ENCODE results near the gene MOCS3. TPM values are rescaled to one million over a fixed set of nuclear protein-coding genes. Genes with fewer than 3 reads are reported as not detected.

Gene MOCS3
- total RNA-seq, 1 donor, result 10.5 TPM

DNA sequence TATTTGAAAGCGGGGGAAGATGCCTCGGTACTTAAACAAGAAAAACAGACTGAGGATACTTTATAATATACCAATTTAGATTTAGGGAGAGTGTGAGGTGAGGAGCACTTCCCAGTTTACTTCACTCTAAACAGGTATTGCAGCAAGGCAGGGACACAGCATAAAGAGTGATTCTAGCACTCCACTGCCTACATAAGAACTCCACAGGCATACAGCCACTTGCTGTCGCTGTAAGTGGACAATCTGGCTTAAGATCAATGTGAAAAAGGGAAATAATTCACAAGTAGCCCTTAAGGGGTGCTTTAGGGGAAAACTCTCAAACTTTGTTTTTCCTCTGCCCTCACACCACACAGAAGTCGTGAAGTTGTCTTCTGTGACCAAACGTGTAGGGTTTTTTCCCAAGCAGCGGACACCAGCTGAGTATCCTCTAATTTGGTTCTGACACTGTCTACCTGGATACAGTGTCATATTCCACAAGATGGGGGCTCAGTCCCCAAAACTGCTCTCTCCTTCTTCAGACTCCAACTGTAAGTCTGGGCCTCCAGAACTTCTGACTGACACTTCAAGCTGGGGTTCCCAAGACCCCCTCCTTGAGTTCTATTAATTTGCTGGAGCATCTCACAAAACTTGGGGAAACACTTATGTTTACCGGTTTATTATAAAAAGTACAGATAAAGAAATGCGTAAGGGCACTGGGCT lies 36.7 kb upstream of the MOCS3 start:
- H2AFZ ChIP-seq (ENCODE audit: low read length), result no peak overlapping the region
- no peaks in the 10 kb centered on the region for H3K27me3 ChIP-seq (ENCODE audit: insufficient read depth, low read length)
- H3K4me1 ChIP-seq (ENCODE audit: insufficient read depth, low read length), result peaks cover 30% of the 10 kb centered on the region
- no peak for DNase-seq (ENCODE audit: insufficient read length, low spot score, missing footprints)
- peaks cover 21% of the 10 kb centered on the region for H3K36me3 ChIP-seq (ENCODE audit: insufficient read depth, low read length)
- no peak for TF ChIP-seq CTCF (IDR thresholded peaks at IDR 0.05; ENCODE audit: extremely low read depth, low read depth, low read length)
- H3K4me3 ChIP-seq (ENCODE audit: insufficient read depth, low read length), result no peak overlapping the region
- no peak overlapping the region for H3K4me2 ChIP-seq (ENCODE audit: insufficient read depth, low read length)
- peaks cover 89% of the 10 kb centered on the region for H4K20me1 ChIP-seq (ENCODE audit: insufficient read depth, low read length)
- H3K9me3 ChIP-seq (ENCODE audit: low read depth, low read length), result no peaks in the 10 kb centered on the region
- peak overlapping the region; percentile 46 for H3K27ac ChIP-seq (ENCODE audit: low read depth, low read length)
- H3K79me2 ChIP-seq (ENCODE audit: insufficient read depth, low read length), result peaks cover 100% of the 10 kb centered on the region

DNA sequence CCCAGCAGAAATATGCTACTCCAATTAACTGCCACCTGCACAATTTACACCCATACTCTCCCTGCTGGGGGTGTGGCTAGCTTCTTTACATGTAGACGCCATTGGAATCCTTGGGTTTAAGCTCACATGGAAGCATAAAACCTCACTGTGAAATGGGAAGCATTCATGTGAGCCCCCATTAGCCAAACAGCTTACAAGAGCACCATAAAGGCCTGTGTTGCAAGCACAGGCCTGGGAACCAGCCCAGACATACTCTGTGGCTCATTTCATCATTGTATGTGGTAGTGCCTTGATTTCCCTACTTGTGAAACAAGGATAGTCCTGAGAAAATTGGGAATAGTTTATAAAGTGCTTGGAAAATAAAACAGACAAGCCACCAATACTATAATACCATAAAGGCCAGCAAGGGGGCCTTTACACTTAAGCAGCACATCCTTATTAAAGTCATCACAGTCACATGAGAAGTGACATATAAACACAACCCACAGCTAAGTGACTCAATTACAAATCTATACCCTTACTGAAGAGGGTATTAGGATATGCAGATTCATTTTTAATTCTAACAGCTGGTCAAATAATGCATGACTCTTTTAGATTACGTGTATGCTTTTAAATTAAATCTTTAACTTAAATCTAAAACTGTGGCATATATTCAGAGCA lies 34.2 kb upstream of the MOCS3 start:
- H3K27me3 ChIP-seq (ENCODE audit: insufficient read depth, low read length), result no peaks in the 10 kb centered on the region
- no peaks in the 10 kb centered on the region for H3K9me3 ChIP-seq (ENCODE audit: low read depth, low read length)
- H3K79me2 ChIP-seq (ENCODE audit: insufficient read depth, low read length), result peaks cover 100% of the 10 kb centered on the region
- peaks cover 29% of the 10 kb centered on the region for H3K4me1 ChIP-seq (ENCODE audit: insufficient read depth, low read length)
- no peak for DNase-seq (ENCODE audit: insufficient read length, low spot score, missing footprints)
- no peak for TF ChIP-seq CTCF (IDR thresholded peaks at IDR 0.05; ENCODE audit: extremely low read depth, low read depth, low read length)
- H2AFZ ChIP-seq (ENCODE audit: low read length), result no peak overlapping the region
- H4K20me1 ChIP-seq (ENCODE audit: insufficient read depth, low read length), result peaks cover 90% of the 10 kb centered on the region
- H3K36me3 ChIP-seq (ENCODE audit: insufficient read depth, low read length), result peaks cover 40% of the 10 kb centered on the region
- no peak overlapping the region for H3K4me3 ChIP-seq (ENCODE audit: insufficient read depth, low read length)
- peak overlapping the region; percentile 21 for H3K27ac ChIP-seq (ENCODE audit: low read depth, low read length)
- no peak overlapping the region for H3K4me2 ChIP-seq (ENCODE audit: insufficient read depth, low read length)

GRCh38 chr20:50926530-50926929 lies 32.1 kb upstream of the MOCS3 start:
- peak overlapping the region; percentile 10 for H3K27ac ChIP-seq (ENCODE audit: low read depth, low read length)
- peaks cover 38% of the 10 kb centered on the region for H3K36me3 ChIP-seq (ENCODE audit: insufficient read depth, low read length)
- DNase-seq (ENCODE audit: insufficient read length, low spot score, missing footprints), result no peak
- no peak overlapping the region for H3K4me2 ChIP-seq (ENCODE audit: insufficient read depth, low read length)
- no peaks in the 10 kb centered on the region for H3K27me3 ChIP-seq (ENCODE audit: insufficient read depth, low read length)
- TF ChIP-seq CTCF (IDR thresholded peaks at IDR 0.05; ENCODE audit: extremely low read depth, low read depth, low read length), result no peak
- no peak overlapping the region for H2AFZ ChIP-seq (ENCODE audit: low read length)
- peaks cover 77% of the 10 kb centered on the region for H4K20me1 ChIP-seq (ENCODE audit: insufficient read depth, low read length)
- no peaks in the 10 kb centered on the region for H3K9me3 ChIP-seq (ENCODE audit: low read depth, low read length)
- H3K79me2 ChIP-seq (ENCODE audit: insufficient read depth, low read length), result peaks cover 95% of the 10 kb centered on the region
- peaks cover 17% of the 10 kb centered on the region for H3K4me1 ChIP-seq (ENCODE audit: insufficient read depth, low read length)
- no peak overlapping the region for H3K4me3 ChIP-seq (ENCODE audit: insufficient read depth, low read length)

DNA sequence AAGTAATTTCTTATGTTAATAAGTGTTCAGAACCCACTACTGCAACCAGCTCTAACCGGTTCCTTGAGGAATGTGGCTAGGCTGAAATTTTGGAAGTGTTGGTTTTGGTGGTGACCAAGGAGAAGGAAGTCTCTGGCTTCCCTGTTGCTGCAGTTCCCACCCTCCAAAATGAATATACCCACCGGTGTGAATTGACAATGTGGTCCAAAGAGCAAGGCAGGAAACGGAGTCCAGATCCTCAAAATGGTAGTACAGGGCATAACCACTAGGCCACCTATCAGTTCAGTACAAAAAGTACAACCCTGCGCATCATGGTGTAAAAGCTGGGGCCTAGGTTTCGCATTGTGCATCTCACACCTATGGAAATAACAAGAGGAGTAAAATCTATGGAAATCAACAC lies 30.1 kb upstream of the MOCS3 start:
- H3K4me1 ChIP-seq (ENCODE audit: insufficient read depth, low read length), result peaks cover 20% of the 10 kb centered on the region
- no peaks in the 10 kb centered on the region for H3K27me3 ChIP-seq (ENCODE audit: insufficient read depth, low read length)
- H3K4me2 ChIP-seq (ENCODE audit: insufficient read depth, low read length), result peak overlapping the region; percentile 81
- peak overlapping the region; percentile 37 for H3K27ac ChIP-seq (ENCODE audit: low read depth, low read length)
- peaks cover 60% of the 10 kb centered on the region for H4K20me1 ChIP-seq (ENCODE audit: insufficient read depth, low read length)
- no peak for DNase-seq (ENCODE audit: insufficient read length, low spot score, missing footprints)
- H3K9me3 ChIP-seq (ENCODE audit: low read depth, low read length), result no peaks in the 10 kb centered on the region
- peaks cover 79% of the 10 kb centered on the region for H3K79me2 ChIP-seq (ENCODE audit: insufficient read depth, low read length)
- H3K36me3 ChIP-seq (ENCODE audit: insufficient read depth, low read length), result peaks cover 35% of the 10 kb centered on the region
- H2AFZ ChIP-seq (ENCODE audit: low read length), result no peak overlapping the region
- no peak for TF ChIP-seq CTCF (IDR thresholded peaks at IDR 0.05; ENCODE audit: extremely low read depth, low read depth, low read length)
- peak overlapping the region; percentile 76 for H3K4me3 ChIP-seq (ENCODE audit: insufficient read depth, low read length)
